Motor neuron (in vitro differentiated cells): ENCODE results near the gene MN1. TPM values are rescaled to one million over a fixed set of nuclear protein-coding genes. Genes with fewer than 3 reads are reported as not detected.

Source experiments
- ATAC-seq, 8 experiments: fragments of 200-7000 bp; cut with Tn5 transposase; replicated peaks in 6 of 8; 2 replicates each; pipeline ENCODE4 v1.8.0; 2021; ENCODE audit warnings: mild to moderate bottlenecking in 8 of 8, moderate library complexity in 8 of 8
- H3K27ac ChIP-seq, 2 donors: fragments of 250-450 bp; sonication (Bioruptor Pico); 2 replicates each; pipeline ENCODE4 v1.9.0; 2021; ENCODE audit warnings: antibody characterized with exemption in 2 of 2, mild to moderate bottlenecking in 2 of 2, moderate library complexity in 1 of 2
- H3K4me1 ChIP-seq, 2 donors: fragments of 250-450 bp; sonication (Bioruptor Pico); replicated peaks in 1 of 2; 2 replicates each; pipeline ENCODE4 v1.6.1; 2021; ENCODE audit warnings: antibody characterized with exemption in 2 of 2, mild to moderate bottlenecking in 2 of 2, moderate library complexity in 1 of 2
- H3K4me3 ChIP-seq, 5 donors: fragments of 250-450 bp; sonication (Bioruptor Pico); 2 replicates each; pipeline ENCODE4 v1.9.0; 2021; ENCODE audit warnings: antibody characterized with exemption in 5 of 5, mild to moderate bottlenecking in 5 of 5, moderate library complexity in 4 of 5
- WGBS, 10 experiments: fragments of 450-650 bp; shearing (Covaris generic); methylation state at CpG; one replicate each; pipeline ENCODE4 v1.0.0; 2022; 5-methylcytosine and 5-hydroxymethylcytosine counted together
- in situ Hi-C, 9 experiments: fragments of 400-800 bp; cut with MboI; loops; one replicate each; pipeline ENCODE4 v1.15.0; 2021; ENCODE audit warnings: low sequenced_read_pairs in 9 of 9, low pct_unique_long_range_greater_than_20kb in 2 of 9; ENCODE audit not compliant: unreplicated experiment in 9 of 9
- total RNA-seq, 8 experiments: library from RNA; unstranded; fragments of 300-600 nt; gene quantifications; 2 replicates each; pipeline versions ENCODE4 v1.2.3 to v1.2.4, GENCODE V29; 2022

Gene MN1
- total RNA-seq, 8 experiments from 2014 or later, result 4.2 to 11.2 (median 7.8) TPM

- in situ Hi-C loops, result loop anchor here in 4 of 9 experiments (25.0 kb wide), 2 partner anchors 404 to 1054 kb away; no protein-coding TSS in a partner anchor
- WGBS, 10 experiments, result 77 to 100% (median 86%) methylated on average over 1 to 3 of the region's 3 CpGs; no CpG with 5 or more reads in 2 of the 10 experiments
- H3K4me1 ChIP-seq, result no peaks in the 10 kb centered on the region
- H3K27ac ChIP-seq, result no peak overlapping the region
- no peak for ATAC-seq
- no peak overlapping the region for H3K4me3 ChIP-seq
Observed at GRCh38 chr22:27816552-27816951, 15.0 kb upstream of the MN1 start.

DNA sequence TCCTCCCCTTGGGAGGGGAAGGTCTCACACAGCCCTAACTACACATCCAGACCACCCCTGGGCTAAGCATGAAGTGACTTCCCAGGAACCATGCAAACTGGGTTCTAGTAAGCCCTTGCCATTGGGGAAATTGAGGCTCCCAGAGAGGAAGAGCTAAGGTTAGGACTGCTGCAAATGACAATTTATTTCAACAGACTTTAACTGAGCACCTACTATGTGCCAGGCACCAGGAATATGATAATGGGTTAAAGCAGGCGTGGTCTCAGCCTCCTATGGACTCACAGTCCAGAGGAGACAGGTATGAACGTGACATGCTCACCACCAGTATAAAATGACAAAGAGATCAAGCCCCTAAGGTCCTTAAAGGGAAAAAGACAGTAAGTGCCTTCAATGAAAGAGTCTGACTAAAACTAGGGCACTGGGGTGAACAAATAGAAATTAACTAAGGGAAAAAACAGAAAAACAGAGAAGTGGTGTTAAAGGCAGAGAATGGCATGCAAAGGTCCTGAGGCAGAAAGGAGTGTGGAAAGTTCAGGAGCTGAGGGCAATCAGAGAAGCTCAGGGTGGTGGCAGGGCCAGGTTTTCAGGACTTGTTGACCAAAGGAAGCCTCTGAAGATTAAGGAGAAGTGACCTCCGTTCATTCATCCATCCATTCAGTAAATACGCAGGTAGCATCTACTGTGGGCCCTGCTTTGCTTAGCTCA, 14.4 kb upstream of the MN1 start:
- Histone ChIP-seq H3K4me3 (no peak overlapping the region), H3K4me1 (peaks cover under 1 to 2% of the 10 kb centered on the region in 2 donors), H3K27ac (no peak overlapping the region)
- in situ Hi-C loops, result loop anchor here in 4 of 9 experiments (25.0 kb wide), 2 partner anchors 404 to 1054 kb away; no protein-coding TSS in a partner anchor
- 60 to 100% (median 83%) methylated on average over 1 to 4 of the region's 4 CpGs for WGBS, 10 experiments
- no peak for ATAC-seq

- peaks cover 8 to 12% of the 10 kb centered on the region in 2 donors for H3K4me1 ChIP-seq
- ATAC-seq, result no peak
- in situ Hi-C loops, result loop anchor here in 4 of 9 experiments (25.0 kb wide), 2 partner anchors 403 to 1053 kb away; no protein-coding TSS in a partner anchor
- no peak overlapping the region for H3K27ac ChIP-seq
- WGBS, 10 experiments, result 10 to 83% (median 63%) methylated on average over 2 to 6 of the region's 6 CpGs; no CpG with 5 or more reads in 4 of the 10 experiments
- no peak overlapping the region for H3K4me3 ChIP-seq
Observed at GRCh38 chr22:27814993-27815392, 13.4 kb upstream of the MN1 start.

DNA sequence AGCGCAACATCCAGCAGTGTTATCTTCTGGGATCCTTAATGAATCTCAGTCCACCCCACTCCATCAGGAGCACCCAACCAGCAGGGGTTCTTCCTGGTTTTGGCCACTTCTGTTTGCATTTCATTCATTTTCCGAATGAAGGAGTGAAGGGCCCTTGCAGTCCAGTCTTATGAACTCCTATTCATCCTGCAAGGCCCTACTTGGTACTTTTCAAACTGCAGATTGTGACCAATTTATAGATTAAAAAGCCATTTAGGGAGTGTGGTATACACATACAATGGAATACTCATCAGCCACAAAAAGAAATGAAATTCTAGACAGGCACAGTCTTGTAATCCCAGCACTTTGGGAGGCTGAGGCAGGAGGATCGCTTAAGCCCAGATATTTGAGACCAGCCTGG, 10.2 kb upstream of the MN1 start:
- in situ Hi-C loops, result loop anchor here in 4 of 9 experiments (25.0 kb wide), 2 partner anchors 399 to 1049 kb away; no protein-coding TSS in a partner anchor
- Histone ChIP-seq H3K4me3 (no peak overlapping the region), H3K4me1 (peaks cover 12 to 19% of the 10 kb centered on the region in 2 donors), H3K27ac (no peak overlapping the region)
- no peak for ATAC-seq
- WGBS, 10 experiments, result 40 to 100% (median 100%) methylated on average over 1 to 2 of the region's 3 CpGs; no CpG with 5 or more reads in 2 of the 10 experiments

DNA sequence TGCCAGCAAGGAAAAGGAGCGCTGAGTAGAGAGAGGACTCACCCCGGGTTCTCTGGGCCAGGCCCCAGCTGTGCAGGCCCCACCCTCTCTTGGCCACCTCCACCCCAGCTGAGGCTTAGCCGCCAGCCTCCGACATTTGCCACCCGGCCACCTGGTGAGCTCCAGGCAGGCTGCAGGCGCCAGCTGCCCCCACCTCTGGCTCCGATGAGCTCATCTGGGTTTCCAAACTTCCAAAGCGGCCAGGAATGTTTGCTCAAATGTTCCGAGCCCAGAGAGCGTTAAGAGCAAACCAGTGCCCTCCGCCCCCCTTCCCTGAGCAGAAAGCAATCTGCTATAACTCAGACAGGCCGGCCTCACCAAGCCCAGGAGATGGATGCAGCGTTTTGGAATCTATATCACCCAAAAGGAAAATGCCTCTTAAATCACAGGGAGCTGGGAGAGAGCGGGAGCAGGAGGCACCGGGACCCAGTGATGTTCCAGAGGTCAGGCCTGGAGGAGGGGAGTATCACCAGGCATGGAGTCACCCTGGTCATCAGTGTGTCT, 9.1 kb upstream of the MN1 start:
- peak; percentile 62 to 82 (median 70) for ATAC-seq
- no peak overlapping the region for H3K4me3 ChIP-seq
- in situ Hi-C loops, result loop anchor here in 4 of 9 experiments (25.0 kb wide), 2 partner anchors 398 to 1048 kb away; no protein-coding TSS in a partner anchor
- WGBS, 10 experiments, result 0 to 14% methylated on average over 1 to 5 of the region's 15 CpGs; no CpG with 5 or more reads in 8 of the 10 experiments
- H3K27ac ChIP-seq, result peak overlapping the region in 1 of 2 donors; percentile 7
- H3K4me1 ChIP-seq, result peaks cover 12 to 19% of the 10 kb centered on the region in 2 donors

GRCh38 chr22:27809700-27810608, 8.4 kb upstream of the MN1 start:
- Histone ChIP-seq H3K27ac (peak overlapping the region in 1 of 2 donors; percentile 7), H3K4me3 (no peak overlapping the region), H3K4me1 (peaks cover 12 to 19% of the 10 kb centered on the region in 2 donors)
- WGBS, 10 experiments, result 22 to 67% (median 40%) methylated on average over 1 to 6 of the region's 17 CpGs; no CpG with 5 or more reads in 6 of the 10 experiments
- in situ Hi-C loops, result loop anchor here in 4 of 9 experiments (25.0 kb wide), 2 partner anchors 398 to 1048 kb away; no protein-coding TSS in a partner anchor
- ATAC-seq, result peak in 2 of 8 experiments; percentile 16 to 33

DNA sequence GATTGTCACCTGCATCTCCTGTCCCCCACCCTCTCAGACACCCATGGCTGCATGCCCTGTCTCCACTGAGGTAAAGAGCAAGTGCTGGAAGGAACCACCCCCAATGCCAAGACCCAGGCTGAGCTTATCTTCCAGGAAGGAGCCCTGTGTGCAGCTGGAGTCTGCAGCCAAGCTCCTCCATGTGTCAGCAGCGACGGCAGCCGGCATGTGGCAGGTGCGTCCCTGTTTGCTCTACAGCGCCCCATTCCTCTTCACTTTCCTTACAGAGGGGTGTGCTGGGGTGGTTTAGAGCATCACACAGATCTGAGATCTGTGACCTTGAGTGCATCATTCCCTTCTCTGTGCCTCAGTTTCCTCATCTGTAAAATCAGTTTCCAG, 7.7 kb upstream of the MN1 start:
- WGBS, 10 experiments, result 40 to 100% (median 89%) methylated on average over 1 to 5 of the region's 5 CpGs; no CpG with 5 or more reads in 5 of the 10 experiments
- ATAC-seq, result peak in 1 of 8 experiments; percentile 12
- H3K4me1 ChIP-seq, result peaks cover 20 to 27% of the 10 kb centered on the region in 2 donors
- no peak overlapping the region for H3K27ac ChIP-seq
- in situ Hi-C loops, result loop anchor here in 4 of 9 experiments (25.0 kb wide), 2 partner anchors 397 to 1047 kb away; no protein-coding TSS in a partner anchor
- H3K4me3 ChIP-seq, result no peak overlapping the region

DNA sequence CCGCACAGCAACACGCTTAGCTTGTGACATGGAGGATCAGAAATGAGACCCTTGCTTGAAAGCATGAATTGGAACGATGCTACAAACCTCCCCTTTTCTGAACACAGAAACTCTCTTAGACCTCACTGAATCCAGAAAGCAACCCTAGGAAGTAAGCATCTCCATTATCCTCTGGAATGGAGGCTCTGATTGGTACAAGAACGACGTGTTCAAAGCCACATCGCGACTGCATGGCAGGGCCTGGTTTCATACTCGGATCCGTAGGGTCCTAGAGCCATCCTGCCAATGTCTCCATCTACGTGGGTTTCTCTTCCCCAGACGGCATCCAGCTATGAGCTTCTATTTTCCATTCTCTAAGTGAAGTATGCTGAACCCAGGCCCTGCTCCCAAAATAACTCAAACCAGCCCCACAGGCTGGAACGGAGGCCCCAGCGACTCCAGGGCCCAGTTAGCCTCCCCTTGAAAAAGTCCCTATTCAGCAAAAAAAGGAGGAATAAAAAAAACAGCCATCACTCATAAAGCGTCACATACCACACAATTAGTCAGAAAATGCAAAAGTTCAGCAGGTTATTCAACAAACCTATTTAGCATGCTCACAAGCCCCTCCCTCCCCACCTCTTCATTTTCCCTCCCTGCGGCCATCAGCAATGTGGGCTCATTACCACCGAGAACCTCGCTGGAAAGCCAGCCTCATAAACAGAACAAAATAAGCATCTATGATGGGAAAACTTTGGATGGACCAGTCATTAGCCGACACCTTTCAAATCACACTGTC, 7.1 kb upstream of the MN1 start:
- WGBS, 10 experiments, result 18 to 96% (median 80%) methylated on average over 2 to 15 of the region's 18 CpGs; no CpG with 5 or more reads in 1 of the 10 experiments
- peak in 3 of 8 experiments; percentile 51 to 69 (median 55) for ATAC-seq
- in situ Hi-C loops, result loop anchor here in 4 of 9 experiments (25.0 kb wide), 2 partner anchors 396 to 1046 kb away; no protein-coding TSS in a partner anchor

DNA sequence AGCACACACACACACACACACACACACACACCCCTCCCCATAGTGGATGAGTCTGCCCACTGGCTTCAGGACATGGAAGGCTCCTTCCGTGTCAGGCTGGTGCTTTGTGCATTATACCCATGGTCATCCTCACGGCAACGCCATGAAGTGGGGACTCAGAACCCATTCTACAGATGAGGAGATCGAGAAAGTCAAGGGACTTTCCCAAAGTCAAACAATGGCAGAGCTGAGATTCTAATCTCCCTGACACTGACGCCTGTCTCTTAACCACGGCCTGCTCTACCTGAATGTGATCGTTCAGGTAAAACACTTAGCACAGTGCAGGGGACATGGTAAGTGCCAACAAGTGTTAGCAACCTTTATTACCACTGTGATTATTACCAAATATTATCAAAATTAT, 4.3 kb upstream of the MN1 start:
- WGBS, 10 experiments, result 80 to 100% (median 94%) methylated on average over 1 to 3 of the region's 7 CpGs; no CpG with 5 or more reads in 5 of the 10 experiments
- H3K4me3 ChIP-seq, result no peak overlapping the region
- in situ Hi-C loops, result loop anchor here in 4 of 9 experiments (25.0 kb wide), 2 partner anchors 394 to 1044 kb away; no protein-coding TSS in a partner anchor
- ATAC-seq, result no peak
- H3K27ac ChIP-seq, result no peak overlapping the region
- H3K4me1 ChIP-seq, result peaks cover 34 to 46% of the 10 kb centered on the region in 2 donors

More for the DNA sequence above, 7.1 kb upstream of the MN1 start:
- no peak overlapping the region for H3K4me3 ChIP-seq
- H3K27ac ChIP-seq, result no peak overlapping the region
- H3K4me1 ChIP-seq, result peaks cover 25 to 32% of the 10 kb centered on the region in 2 donors

DNA sequence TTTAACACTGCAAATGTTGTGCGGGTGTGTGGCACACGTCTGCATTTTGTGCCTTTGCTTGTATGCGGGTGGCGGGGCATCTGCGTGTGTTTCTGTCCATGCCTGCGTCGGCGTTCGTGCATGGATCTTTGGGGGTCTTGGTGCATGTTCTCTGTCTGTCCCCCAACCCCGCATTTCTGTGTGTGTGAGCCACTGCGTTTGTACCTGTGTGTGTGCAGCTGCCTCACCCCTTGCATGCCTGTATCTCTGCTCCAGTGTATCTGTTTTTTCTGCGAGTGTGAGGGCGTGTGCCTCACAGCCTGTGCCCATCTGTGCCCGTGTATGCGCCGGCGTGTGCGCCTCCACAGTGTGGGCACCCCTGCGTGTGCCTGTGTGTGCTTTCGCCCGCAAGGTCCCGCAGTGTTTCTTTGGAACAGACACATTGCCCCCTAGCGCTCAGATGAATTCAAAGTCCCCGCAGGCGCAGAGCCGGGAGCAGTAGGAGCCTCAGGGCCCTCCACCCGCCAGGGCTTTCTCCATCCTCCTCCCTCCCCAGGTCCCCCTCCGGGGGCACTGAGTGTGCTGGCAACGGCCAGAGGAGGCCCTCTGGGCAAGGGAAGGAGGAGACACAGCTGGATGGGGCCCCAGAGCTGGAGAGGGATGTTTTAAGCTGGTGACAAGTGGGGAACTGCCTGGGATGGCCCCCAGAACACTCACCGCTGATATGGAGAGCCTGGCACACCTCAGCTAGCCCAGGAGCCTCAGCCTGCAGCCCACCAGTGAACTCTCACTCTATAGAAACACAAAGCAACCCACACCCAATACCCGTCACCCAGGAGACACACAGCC, 3.1 kb upstream of the MN1 start:
- no peak overlapping the region for H3K4me3 ChIP-seq
- ATAC-seq, result peak; percentile 7 to 55 (median 44)
- 0 to 80% (median 25%) methylated on average over 1 to 13 of the region's 31 CpGs; no CpG with 5 or more reads in 3 of the 10 experiments for WGBS, 10 experiments
- in situ Hi-C loops, result loop anchor here in 4 of 9 experiments (25.0 kb wide), 2 partner anchors 392 to 1042 kb away; no protein-coding TSS in a partner anchor
- peaks cover 29 to 44% of the 10 kb centered on the region in 2 donors for H3K4me1 ChIP-seq
- H3K27ac ChIP-seq, result peak overlapping the region in 1 of 2 donors; percentile 15
